HFFc6 (cell line): ENCODE data around the gene SLC4A8. TPM values are rescaled to one million over a fixed set of nuclear protein-coding genes. Genes with fewer than 3 reads are reported as not detected.

Experiments
- DNase-seq: peaks from one replicate; pipeline ENCODE4 v3.0.0-alpha.2; 2018
- H3K27ac Mint-ChIP-seq: 2 replicates; pipeline ENCODE4 v1.8.0; 2020; ENCODE audit warnings: mild to moderate bottlenecking, mixed read lengths
- H3K27me3 Mint-ChIP-seq: 2 replicates; pipeline ENCODE4 v1.8.0; 2021; ENCODE audit warnings: mild to moderate bottlenecking, moderate library complexity, mixed read lengths; ENCODE audit not compliant: insufficient read depth
- H3K36me3 Mint-ChIP-seq: 2 replicates; pipeline ENCODE4 v1.8.0; 2021; ENCODE audit warnings: low read depth, mixed read lengths
- H3K4me1 Mint-ChIP-seq: 2 replicates; pipeline ENCODE4 v1.8.0; 2020; ENCODE audit warnings: low read depth, mixed read lengths
- H3K4me3 Mint-ChIP-seq: 2 replicates; pipeline ENCODE4 v1.8.0; 2020; ENCODE audit warnings: mild to moderate bottlenecking, moderate library complexity, mixed read lengths
- H3K9me3 Mint-ChIP-seq: 2 replicates; pipeline ENCODE4 v1.8.0; 2020; ENCODE audit warnings: mild to moderate bottlenecking, mixed read lengths
- CTCF ChIP-seq: fragments of 200-600 bp; sonication (generic); IDR thresholded peaks from 2 replicates; pipeline ENCODE4 v1.5.0; 2021; ENCODE audit warnings: antibody characterized with exemption, mild to moderate bottlenecking
- total RNA-seq, 6 experiments: library from RNA; stranded (reverse); fragmentation: NEBNext Ultra II Directional; extraction: Animal tissue kit (Norgen Biotek cat#: 25700); gene quantifications; 2 replicates in 1 of 6; 3 replicates in 5 of 6; pipeline ENCODE4 v1.2.3, GENCODE V29; 2021

The SLC4A8 gene
- total RNA-seq, 6 experiments from 2014 or later, result 10.2 to 21.9 (median 14.4) TPM

GRCh38 chr12:51413149-51413548 lies 11.5 kb upstream of the SLC4A8 start:
- Mint-ChIP-seq H3K27me3 (no peaks in the 10 kb centered on the region; the same call in 1 of the 2 replicates), H3K27ac (no peak overlapping the region)

GRCh38 chr12:51413791-51414190 lies 10.8 kb upstream of the SLC4A8 start:
- H3K4me3 Mint-ChIP-seq, result 0 out of 2 replicates have a peak overlapping the region, but pooled peaks have one; percentile 1
- H3K4me1 Mint-ChIP-seq, result peaks cover 19% of the 10 kb centered on the region
- H3K36me3 Mint-ChIP-seq, result no peaks in the 10 kb centered on the region
- H3K27ac Mint-ChIP-seq, result no peak overlapping the region
- H3K27me3 Mint-ChIP-seq, result no peaks in the 10 kb centered on the region
- H3K9me3 Mint-ChIP-seq, result no peaks in the 10 kb centered on the region
- no peak for DNase-seq
- no peak for TF ChIP-seq CTCF

More at GRCh38 chr12:51413149-51413548, 11.5 kb upstream of the SLC4A8 start:
- no peak for TF ChIP-seq CTCF
- peaks cover 19% of the 10 kb centered on the region for H3K4me1 Mint-ChIP-seq
- H3K36me3 Mint-ChIP-seq, result no peaks in the 10 kb centered on the region
- H3K9me3 Mint-ChIP-seq, result no peaks in the 10 kb centered on the region
- no peak overlapping the region for H3K4me3 Mint-ChIP-seq
- no peak for DNase-seq

DNA sequence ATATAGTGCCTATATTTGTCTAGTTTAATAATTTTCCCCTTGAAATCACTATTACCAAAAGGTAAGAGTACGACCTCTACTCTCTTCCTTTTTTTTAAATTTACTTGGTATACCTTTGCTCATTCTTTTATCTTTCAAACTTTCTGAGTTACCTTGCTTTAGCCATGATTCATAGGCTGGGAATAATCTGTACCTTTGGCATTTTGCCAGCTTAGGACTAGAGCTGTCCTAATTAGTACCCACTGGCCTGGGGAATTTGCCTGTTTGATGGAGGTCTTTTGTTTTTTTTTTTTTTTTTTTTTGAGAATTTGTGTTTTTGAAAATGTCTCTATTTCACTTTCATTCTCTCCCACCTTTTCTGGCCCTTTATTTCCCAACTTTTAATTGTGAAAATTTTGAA lies 8.7 kb upstream of the SLC4A8 start:
- no peak for DNase-seq
- Mint-ChIP-seq H3K36me3 (no peaks in the 10 kb centered on the region), H3K4me3 (no peak overlapping the region), H3K4me1 (peaks cover 19% of the 10 kb centered on the region), H3K9me3 (no peaks in the 10 kb centered on the region), H3K27ac (no peak overlapping the region), H3K27me3 (no peaks in the 10 kb centered on the region)
- TF ChIP-seq CTCF, result no peak

GRCh38 chr12:51417826-51418225 lies 6.8 kb upstream of the SLC4A8 start:
- Mint-ChIP-seq H3K27ac (no peak overlapping the region), H3K27me3 (no peaks in the 10 kb centered on the region), H3K4me3 (no peak overlapping the region), H3K9me3 (no peaks in the 10 kb centered on the region), H3K36me3 (no peaks in the 10 kb centered on the region), H3K4me1 (peaks cover 16% of the 10 kb centered on the region)
- no peak for TF ChIP-seq CTCF
- DNase-seq, result no peak

DNA sequence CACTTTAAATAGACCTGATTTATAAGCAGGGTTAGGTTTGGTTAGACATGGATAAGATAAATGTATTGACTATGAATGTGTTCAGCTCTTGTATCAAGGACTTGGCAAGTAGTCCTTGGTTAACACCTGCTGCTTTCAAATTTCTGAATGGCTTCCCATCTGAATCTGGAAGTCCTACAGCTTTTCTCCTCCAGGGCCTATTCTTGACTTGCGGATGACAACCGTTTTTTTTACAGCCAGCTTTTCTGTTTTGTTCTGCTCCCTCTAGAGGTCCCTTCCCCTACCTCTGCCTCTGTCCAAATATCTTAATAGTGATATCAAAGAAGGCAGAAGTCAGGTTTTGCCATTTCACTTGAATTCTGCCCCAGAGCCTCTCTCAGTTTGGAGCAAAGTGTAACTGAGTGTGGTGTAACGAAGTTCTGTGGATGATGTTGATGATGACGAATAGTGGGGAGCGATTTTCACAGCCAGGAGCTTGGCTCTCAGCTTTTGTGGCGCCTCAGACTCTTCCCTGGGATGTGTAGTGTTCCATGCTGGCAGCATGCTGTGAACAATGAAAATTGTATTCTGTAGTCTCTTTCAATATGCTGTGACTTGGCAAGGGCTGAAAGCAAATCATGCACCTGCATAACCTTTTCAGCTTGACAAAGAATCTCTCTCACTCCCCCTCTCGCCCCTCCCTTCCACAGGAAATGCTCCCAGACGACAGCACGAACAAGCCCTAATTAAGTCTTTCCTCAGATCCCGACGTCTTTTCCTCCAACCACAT lies 5.0 kb upstream of the SLC4A8 start:
- no peak overlapping the region for H3K4me3 Mint-ChIP-seq
- DNase-seq, result peak; percentile 15
- H3K27me3 Mint-ChIP-seq, result no peaks in the 10 kb centered on the region
- no peaks in the 10 kb centered on the region for H3K9me3 Mint-ChIP-seq
- no peaks in the 10 kb centered on the region for H3K36me3 Mint-ChIP-seq
- H3K27ac Mint-ChIP-seq, result no peak overlapping the region
- peaks cover 6% of the 10 kb centered on the region for H3K4me1 Mint-ChIP-seq
- peak; percentile 38; the same call in 1 of the 2 replicates for TF ChIP-seq CTCF
